NOMO-1 (cell line): Measurements from ENCODE around the gene TLCD2.
"Not testable (repeated sequence)": the region's sequence is repeated elsewhere in the genome, so short reads cannot be mapped to it uniquely, and the experiment has no call there.

Experiments used
- DNase-seq, 2 experiments: peaks; one replicate each; lab custom pipeline; 2025; ENCODE audit not compliant: unreplicated experiment in 2 of 2; lab: John Stamatoyannopoulos, UW

TLCD2 gene

GRCh38 chr17:1736348-1737281 is 26.4 kb upstream of the TLCD2 start:
- no peak for DNase-seq

- no peak for DNase-seq
These were observed 25.7 kb upstream of the TLCD2 start for GRCh38 chr17:1735834-1736347.

GRCh38 chr17:1735418-1735817 is 25.2 kb upstream of the TLCD2 start:
- no peak for DNase-seq

- DNase-seq: no peak
These were observed 23.6 kb upstream of the TLCD2 start for GRCh38 chr17:1733759-1734158.

- DNase-seq: no peak
These were observed 22.7 kb upstream of the TLCD2 start for GRCh38 chr17:1732833-1733321.

- no peak for DNase-seq
These were observed 22.2 kb upstream of the TLCD2 start for GRCh38 chr17:1732241-1732832.

- no peak for DNase-seq
These were observed 21.0 kb upstream of the TLCD2 start for GRCh38 chr17:1731194-1731506.

GRCh38 chr17:1730326-1731193 is 20.4 kb upstream of the TLCD2 start:
- DNase-seq: no peak

GRCh38 chr17:1729966-1730325 is 19.8 kb upstream of the TLCD2 start:
- DNase-seq: no peak

GRCh38 chr17:1727876-1728630 is 17.9 kb upstream of the TLCD2 start:
- DNase-seq: no peak

- no peak for DNase-seq
These were observed 17.1 kb upstream of the TLCD2 start for GRCh38 chr17:1727258-1727789.

- no peak for DNase-seq
These were observed 16.6 kb upstream of the TLCD2 start for GRCh38 chr17:1726626-1727257.

GRCh38 chr17:1725642-1726511 is 15.7 kb upstream of the TLCD2 start:
- DNase-seq: no peak

- DNase-seq: peak; percentile 26 to 34
These were observed 14.9 kb upstream of the TLCD2 start for GRCh38 chr17:1724869-1725641.

GRCh38 chr17:1724351-1724868 is 14.2 kb upstream of the TLCD2 start, which contains the start of gene WDR81:
Gene WDR81 (plus strand): TSS chr17:1724704. CDS start chr17:1724960, 256 bp downstream.
- peak; percentile 79 to 83 for DNase-seq

- not testable (repeated sequence) for DNase-seq
These were observed 11.8 kb upstream of the TLCD2 start for GRCh38 chr17:1722022-1722421.

GRCh38 chr17:1720856-1721386 is 10.7 kb upstream of the TLCD2 start:
- DNase-seq: peak in 1 of 2 experiments; percentile 26
